B cell (primary cell): ENCODE results near the gene THSD4. TPM values are rescaled to one million over a fixed set of nuclear protein-coding genes. Genes with fewer than 3 reads are reported as not detected.

Experiments used
- ATAC-seq: fragments of 200-7000 bp; cut with Tn5 transposase; one replicate; pipeline ENCODE4 v1.10.0; 2021; ENCODE audit warnings: low read depth, mild to moderate bottlenecking, moderate number of reproducible peaks, moderate library complexity
- CTCF ChIA-PET: fragments of 350-600 bp; sonication (Branson Sonifier 250); formaldehyde crosslinking; loops from one replicate; lab custom pipeline; 2021; ENCODE audit warnings: antibody characterized with exemption, inconsistent platforms; lab: Charles Lee
- POLR2A ChIA-PET: fragments of 350-600 bp; sonication (Branson Sonifier 250); formaldehyde crosslinking; loops from one replicate; lab custom pipeline; 2021; ENCODE audit warnings: antibody characterized with exemption; lab: Charles Lee
- DNase-seq: peaks from one replicate; pipeline ENCODE4 v3.0.0; 2013
- H2AFZ ChIP-seq: 2 replicates; pipeline ENCODE4 v1.6.1; 2012; ENCODE audit warnings: mild to moderate bottlenecking, low read depth, low read length; ENCODE audit not compliant: insufficient read depth, poor library complexity, severe bottlenecking
- H3K27ac ChIP-seq, 2 donors: 1 replicate in 1 of 2; 2 replicates in 1 of 2; pipeline ENCODE4 v1.5.1; 2012 to 2013; ENCODE audit warnings: low read length in 2 of 2, mild to moderate bottlenecking in 2 of 2, moderate library complexity in 1 of 2
- H3K27me3 ChIP-seq, 4 experiments: fragments of 200-600 bp in 1 of 4; sonication (generic) in 1 of 4; replicated peaks in 1 of 4; 1 replicate in 2 of 4; 2 replicates in 2 of 4; pipeline versions ENCODE4 v1.6.1 to v1.7.0; 2013 to 2016; ENCODE audit warnings: low read length in 3 of 4, mild to moderate bottlenecking in 2 of 4, mixed read lengths in 1 of 4, moderate library complexity in 1 of 4; ENCODE audit not compliant: insufficient read depth in 4 of 4, control insufficient read depth in 3 of 4; ENCODE audit errors: control extremely low read depth in 1 of 4
- H3K36me3 ChIP-seq, 2 experiments: replicated peaks in 1 of 2; 1 replicate in 1 of 2; 2 replicates in 1 of 2; pipeline versions ENCODE4 v1.6.1 to v1.7.1; 2013; ENCODE audit warnings: low read length in 1 of 2; ENCODE audit not compliant: insufficient read depth in 2 of 2, control insufficient read depth in 1 of 2; ENCODE audit errors: control extremely low read depth in 1 of 2, extremely low read depth in 1 of 2
- H3K4me1 ChIP-seq, 2 donors: fragments of 200-600 bp in 1 of 2; sonication (generic) in 1 of 2; 1 replicate in 1 of 2; 2 replicates in 1 of 2; pipeline versions ENCODE4 v1.5.1 to v1.6.1; 2013 to 2017; ENCODE audit warnings: low read length in 2 of 2; ENCODE audit not compliant: control insufficient read depth in 2 of 2, insufficient read depth in 2 of 2
- H3K4me2 ChIP-seq: replicated peaks from 2 replicates; pipeline ENCODE3; 2012; ENCODE audit warnings: mild to moderate bottlenecking, low read depth, low read length; ENCODE audit not compliant: poor library complexity, severe bottlenecking
- H3K4me3 ChIP-seq, 5 experiments: fragments of 200-600 bp in 1 of 5; sonication (generic) in 1 of 5; 1 replicate in 3 of 5; 2 replicates in 2 of 5; pipeline versions ENCODE4 v1.5.1 to v1.7.0; 2011 to 2016; ENCODE audit warnings: low read length in 4 of 5, mild to moderate bottlenecking in 4 of 5, low read depth in 2 of 5, control low read depth in 1 of 5, moderate library complexity in 1 of 5; ENCODE audit not compliant: insufficient read depth in 1 of 5; ENCODE audit errors: control extremely low read depth in 1 of 5, extremely low read depth in 1 of 5
- H3K79me2 ChIP-seq: fragments of 200-600 bp; sonication (generic); one replicate; pipeline ENCODE4 v1.6.0; 2016; ENCODE audit warnings: low read length; ENCODE audit not compliant: control insufficient read depth, insufficient read depth
- H3K9ac ChIP-seq: fragments of 200-600 bp; sonication (generic); 2 replicates; pipeline ENCODE4 v1.6.1; 2017; ENCODE audit warnings: mild to moderate bottlenecking, low read length, moderate library complexity
- H3K9me3 ChIP-seq, 3 donors: one replicate each; pipeline versions ENCODE4 v1.6.1 to v1.7.1; 2013; ENCODE audit warnings: low read length in 2 of 3; ENCODE audit not compliant: control insufficient read depth in 2 of 3, insufficient read depth in 1 of 3; ENCODE audit errors: control extremely low read depth in 1 of 3
- H4K20me1 ChIP-seq: 2 replicates; pipeline ENCODE4 v1.6.0; 2012; ENCODE audit warnings: mild to moderate bottlenecking, low read length; ENCODE audit not compliant: insufficient read depth, control insufficient read depth, poor library complexity, severe bottlenecking
- H3K27ac Mint-ChIP-seq: one replicate; pipeline ENCODE4 v1.8.0; 2021; ENCODE audit warnings: mixed read lengths
- H3K27me3 Mint-ChIP-seq: one replicate; pipeline ENCODE4 v1.8.0; 2021; ENCODE audit warnings: mixed read lengths
- H3K4me1 Mint-ChIP-seq: one replicate; pipeline ENCODE4 v1.8.0; 2021; ENCODE audit warnings: mixed read lengths
- H3K4me3 Mint-ChIP-seq: one replicate; pipeline ENCODE4 v1.8.0; 2021; ENCODE audit warnings: mixed read lengths
- H3K9me3 Mint-ChIP-seq: one replicate; pipeline ENCODE4 v1.8.0; 2022; ENCODE audit warnings: mixed read lengths; ENCODE audit not compliant: insufficient read depth
- CTCF ChIP-seq: fragments of 200-600 bp; IDR thresholded peaks from one replicate; pipeline ENCODE4 v1.8.0; 2022; ENCODE audit warnings: antibody characterized with exemption, mild to moderate bottlenecking
- EZH2 ChIP-seq: IDR thresholded peaks from 2 replicates; pipeline ENCODE4 v1.6.1; 2012; ENCODE audit warnings: borderline replicate concordance, low read depth, mild to moderate bottlenecking, moderate library complexity, low read length; ENCODE audit not compliant: insufficient read depth, poor library complexity, severe bottlenecking
- WGBS: methylation state at CpG from one replicate; pipeline ENCODE4 v1.1.5; 2013; ENCODE audit warnings: missing lambda C conversion rate; ENCODE audit not compliant: insufficient coverage; 5-methylcytosine and 5-hydroxymethylcytosine counted together
- intact Hi-C: fragments of 100-400 bp; cut with micrococcal nuclease; formaldehyde crosslinking; loops from one replicate; pipeline ENCODE4 v1.10.0; 2022
- polyA plus RNA-seq: library from polyadenylated mRNA; depleted of rRNA; stranded (reverse); fragments of >200 nt; gene quantifications from 2 replicates; pipeline ENCODE4 v1.2.3, GENCODE V29; 2012
- total RNA-seq, 2 donors: library from RNA; stranded (reverse); fragments of 120-200 nt in 1 of 2; gene quantifications; 1 replicate in 1 of 2; 2 replicates in 1 of 2; pipeline versions ENCODE4 v1.2.3 to v1.2.4, GENCODE V29; 2013 to 2022

Gene THSD4
- total and polyA plus RNA-seq, 2 donors (not counting 1 experiment from before 2014, with no cell fraction given) = not detected

GRCh38 chr15:71302861-71303410, 187.7 kb downstream of the THSD4 start:
- no peak for ATAC-seq
- Histone ChIP-seq H3K9me3 (no peaks in the 10 kb centered on the region), H3K36me3 (no peaks in the 10 kb centered on the region), H2AFZ (no peak overlapping the region), H3K79me2 (no peaks in the 10 kb centered on the region), H3K27ac (no peak overlapping the region), H3K4me2 (no peak overlapping the region), H3K27me3 (no peaks in the 10 kb centered on the region), H3K4me3 (no peak overlapping the region), H3K4me1 (no peaks in the 10 kb centered on the region), H3K9ac (no peak overlapping the region), H4K20me1 (no peaks in the 10 kb centered on the region)
- peaks cover 8% of the 10 kb centered on the region for H3K27me3 Mint-ChIP-seq
- no peak overlapping the region for H3K27ac Mint-ChIP-seq
- H3K9me3 Mint-ChIP-seq = no peaks in the 10 kb centered on the region
- 97% methylated on average over 6 of the region's 6 CpGs for WGBS
- no peak for DNase-seq
- no peak overlapping the region for H3K4me3 Mint-ChIP-seq
- no peaks in the 10 kb centered on the region for H3K4me1 Mint-ChIP-seq
- ChIA-PET CTCF (no interaction called here), POLR2A (no interaction called here)
- intact Hi-C loops = no loop called here
- TF ChIP-seq EZH2 (no peak), CTCF (no peak)

- no peaks in the 10 kb centered on the region for H3K4me1 Mint-ChIP-seq
- WGBS = 89% methylated on average over 2 of the region's 2 CpGs
- no peak overlapping the region for H3K4me2 ChIP-seq
- H3K4me3 Mint-ChIP-seq = no peak overlapping the region
- no peak for DNase-seq
- H3K9me3 Mint-ChIP-seq = no peaks in the 10 kb centered on the region
- no peak for ATAC-seq
- ChIA-PET POLR2A (no interaction called here), CTCF (no interaction called here)
- H3K9me3 ChIP-seq = peaks cover 0 to 3% (median 0%) of the 10 kb centered on the region in 3 donors
- H3K36me3 ChIP-seq = no peaks in the 10 kb centered on the region
- no peaks in the 10 kb centered on the region for H3K4me1 ChIP-seq
- no peak overlapping the region for H3K4me3 ChIP-seq
- no peaks in the 10 kb centered on the region for H3K27me3 ChIP-seq
- H3K79me2 ChIP-seq = no peaks in the 10 kb centered on the region
- no peaks in the 10 kb centered on the region for H4K20me1 ChIP-seq
- peaks cover 4% of the 10 kb centered on the region for H3K27me3 Mint-ChIP-seq
- TF ChIP-seq CTCF (no peak), EZH2 (no peak)
- no peak overlapping the region for H3K9ac ChIP-seq
- H3K27ac Mint-ChIP-seq = no peak overlapping the region
- H3K27ac ChIP-seq = no peak overlapping the region
- no peak overlapping the region for H2AFZ ChIP-seq
- intact Hi-C loops = no loop called here
Measured at GRCh38 chr15:71303977-71304376, 188.7 kb downstream of the THSD4 start.
